ENCODE results near the gene SDR42E2.
A peak's percentile ranks its signal among the peaks of the same experiment; 100 is the strongest.

The SDR42E2 gene

DNA sequence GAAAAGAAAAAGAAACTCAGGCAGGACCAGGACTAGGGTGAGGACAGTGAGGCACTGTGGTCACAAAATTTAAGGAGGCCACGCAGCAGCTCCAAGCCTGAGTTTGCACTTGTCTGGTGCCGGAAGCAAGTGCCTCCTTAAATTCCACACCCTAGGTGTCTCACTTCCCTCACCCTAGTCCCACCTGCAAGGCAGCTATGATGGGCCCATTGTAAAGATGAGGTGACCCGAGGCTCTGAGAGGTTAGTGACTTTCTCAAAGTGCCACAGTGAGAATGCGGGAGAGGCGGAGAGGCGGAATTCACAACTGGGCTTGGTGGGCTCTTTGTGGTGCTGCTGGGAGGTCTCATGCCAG is 22.3 kb downstream of the SDR42E2 start:
- Histone ChIP-seq H3K27me3 (replicated peaks) (peaks cover 2% of the 10 kb centered on the region), H3K36me3 (replicated peaks) (no peaks in the 10 kb centered on the region), H3K4me3 (ENCODE audit: low read depth, low read length) (no peak overlapping the region), H3K27ac (no peak overlapping the region)
- in situ Hi-C loops (cut with HindIII; ENCODE audit: low pct_ligation_motif_present, low sequenced_read_pairs): no loop called here
- no peak for DNase-seq
- TF ChIP-seq, protein P1, sequence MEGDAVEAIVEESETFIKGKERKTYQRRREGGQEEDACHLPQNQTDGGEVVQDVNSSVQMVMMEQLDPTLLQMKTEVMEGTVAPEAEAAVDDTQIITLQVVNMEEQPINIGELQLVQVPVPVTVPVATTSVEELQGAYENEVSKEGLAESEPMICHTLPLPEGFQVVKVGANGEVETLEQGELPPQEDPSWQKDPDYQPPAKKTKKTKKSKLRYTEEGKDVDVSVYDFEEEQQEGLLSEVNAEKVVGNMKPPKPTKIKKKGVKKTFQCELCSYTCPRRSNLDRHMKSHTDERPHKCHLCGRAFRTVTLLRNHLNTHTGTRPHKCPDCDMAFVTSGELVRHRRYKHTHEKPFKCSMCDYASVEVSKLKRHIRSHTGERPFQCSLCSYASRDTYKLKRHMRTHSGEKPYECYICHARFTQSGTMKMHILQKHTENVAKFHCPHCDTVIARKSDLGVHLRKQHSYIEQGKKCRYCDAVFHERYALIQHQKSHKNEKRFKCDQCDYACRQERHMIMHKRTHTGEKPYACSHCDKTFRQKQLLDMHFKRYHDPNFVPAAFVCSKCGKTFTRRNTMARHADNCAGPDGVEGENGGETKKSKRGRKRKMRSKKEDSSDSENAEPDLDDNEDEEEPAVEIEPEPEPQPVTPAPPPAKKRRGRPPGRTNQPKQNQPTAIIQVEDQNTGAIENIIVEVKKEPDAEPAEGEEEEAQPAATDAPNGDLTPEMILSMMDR (IDR thresholded peaks at IDR 0.05; ENCODE audit: low read depth, low read length, missing control alignments): no peak

DNA sequence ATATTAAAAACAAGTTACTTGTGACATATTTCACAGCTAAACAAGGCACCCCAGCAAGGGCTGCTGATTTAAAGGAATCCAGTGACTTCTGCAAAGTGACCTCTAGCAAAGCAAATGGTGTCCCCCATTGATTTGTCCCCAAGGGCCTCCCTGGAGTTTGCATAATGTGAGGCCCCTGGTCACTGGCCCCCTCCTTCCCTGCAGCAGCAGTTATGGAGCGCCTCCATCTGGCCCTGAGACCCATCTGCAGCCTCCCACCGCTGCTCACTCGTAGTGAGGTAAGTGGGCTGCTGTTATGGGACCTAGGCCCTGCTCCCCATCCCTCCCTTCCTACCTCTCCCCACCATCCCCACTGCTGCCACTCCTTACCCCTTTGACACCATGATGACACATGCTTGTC is 24.2 kb downstream of the SDR42E2 start:
- TF ChIP-seq, protein P1 (IDR thresholded peaks at IDR 0.05; ENCODE audit: low read depth, low read length, missing control alignments): peak; percentile 47
- Histone ChIP-seq H3K27me3 (replicated peaks) (no peaks in the 10 kb centered on the region), H3K4me3 (ENCODE audit: low read depth, low read length) (no peak overlapping the region), H3K27ac (no peak overlapping the region), H3K36me3 (replicated peaks) (no peaks in the 10 kb centered on the region)
- DNase-seq: no peak
- in situ Hi-C loops (cut with HindIII; ENCODE audit: low pct_ligation_motif_present, low sequenced_read_pairs): no loop called here

DNA sequence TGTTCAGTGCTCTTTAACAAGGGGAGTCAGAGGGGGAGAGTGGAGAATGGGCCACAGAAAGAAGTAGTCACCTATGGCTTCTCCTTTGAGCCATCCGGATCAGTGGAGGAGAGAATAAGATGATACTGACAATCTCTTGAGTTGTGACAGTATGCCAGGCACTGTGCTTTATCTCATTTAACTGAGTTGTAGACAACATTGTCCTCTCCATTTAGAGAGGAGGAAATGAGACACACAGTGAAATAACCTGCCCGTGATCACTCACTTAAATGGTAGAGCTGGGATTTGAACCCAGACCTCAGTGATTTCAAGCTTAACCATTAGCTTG is 25.9 kb downstream of the SDR42E2 start:
- Histone ChIP-seq H3K36me3 (replicated peaks) (no peaks in the 10 kb centered on the region), H3K27ac (no peak overlapping the region), H3K27me3 (replicated peaks) (no peaks in the 10 kb centered on the region), H3K4me3 (ENCODE audit: low read depth, low read length) (no peak overlapping the region)
- no peak for DNase-seq
- TF ChIP-seq, protein P1 (IDR thresholded peaks at IDR 0.05; ENCODE audit: low read depth, low read length, missing control alignments): no peak
- in situ Hi-C loops (cut with HindIII; ENCODE audit: low pct_ligation_motif_present, low sequenced_read_pairs): no loop called here

DNA sequence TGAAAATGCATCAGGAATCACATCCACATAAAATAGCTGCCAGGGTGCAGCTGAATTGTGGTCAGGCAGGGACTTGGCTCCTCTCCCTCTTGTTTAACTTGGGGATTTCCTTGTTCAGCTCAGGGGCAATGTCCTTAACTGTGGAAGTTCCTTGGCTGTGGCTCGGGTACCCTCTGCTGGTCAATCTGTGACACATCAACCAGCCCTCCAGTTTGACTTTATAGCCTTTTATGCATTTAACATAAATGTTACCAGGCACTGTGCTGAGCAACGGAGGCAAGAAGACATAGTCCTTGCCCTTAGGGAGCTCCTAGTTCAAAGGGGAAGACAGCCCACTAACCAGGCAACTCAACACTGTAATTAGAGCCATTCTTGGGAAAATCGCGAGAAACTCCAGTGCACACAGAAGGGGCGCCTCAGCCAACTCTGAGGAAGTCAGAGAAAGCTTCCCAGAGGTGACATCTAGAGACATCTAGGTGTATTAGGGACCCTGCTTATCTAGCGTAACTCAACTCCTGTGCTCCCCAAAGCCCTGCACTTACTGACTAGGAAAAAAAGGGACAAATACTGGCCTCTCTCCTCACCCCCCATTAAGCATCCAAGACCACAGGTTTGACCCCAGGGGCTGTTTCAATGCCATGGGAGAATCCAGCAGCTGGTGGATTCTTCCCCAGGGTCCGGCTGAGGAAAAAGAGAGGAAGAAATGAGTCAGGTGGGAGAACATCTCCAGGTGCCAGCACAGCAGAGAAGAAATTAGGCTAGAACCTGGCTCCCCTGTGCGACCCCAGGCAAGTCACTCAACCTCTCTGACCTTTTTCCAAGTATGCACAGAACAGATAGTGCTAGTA is 26.5 kb downstream of the SDR42E2 start:
- no peaks in the 10 kb centered on the region for H3K36me3 ChIP-seq (replicated peaks)
- TF ChIP-seq, protein P1 (IDR thresholded peaks at IDR 0.05; ENCODE audit: low read depth, low read length, missing control alignments): peak; percentile 91
- H3K4me3 ChIP-seq (ENCODE audit: low read depth, low read length): no peak overlapping the region
- in situ Hi-C loops (cut with HindIII; ENCODE audit: low pct_ligation_motif_present, low sequenced_read_pairs): no loop called here
- no peaks in the 10 kb centered on the region for H3K27me3 ChIP-seq (replicated peaks)
- no peak overlapping the region for H3K27ac ChIP-seq
- DNase-seq: peak; percentile 77

DNA sequence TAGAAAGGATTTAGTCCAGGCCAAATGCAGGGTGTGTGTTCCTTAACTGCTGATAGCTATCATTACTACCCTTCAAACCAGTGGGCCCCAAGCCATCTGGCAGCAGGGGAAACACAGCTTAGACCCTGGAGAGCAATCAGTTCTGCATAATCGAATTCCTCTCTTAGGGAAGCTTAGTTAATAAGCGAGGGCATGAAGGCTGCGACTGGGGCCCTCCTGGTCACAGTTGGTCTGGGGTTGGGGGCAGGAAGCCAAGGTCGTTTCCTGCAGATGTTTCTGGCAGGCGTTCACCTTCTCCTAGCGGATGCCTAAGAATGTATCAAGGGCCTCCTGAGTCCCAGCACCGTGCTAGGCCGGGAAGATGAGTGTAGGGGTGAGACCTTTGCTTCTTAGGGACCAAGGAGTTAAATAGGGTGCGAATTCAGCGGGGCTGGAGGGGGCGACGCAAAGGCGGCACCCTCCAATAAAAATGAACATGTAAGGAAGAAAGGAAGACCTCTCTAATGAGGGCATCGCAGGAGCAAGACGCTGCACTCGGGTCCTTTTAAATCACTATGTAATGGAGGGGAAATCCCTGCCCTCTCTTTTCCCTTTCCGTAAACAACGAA is 27.3 kb downstream of the SDR42E2 start:
- Histone ChIP-seq H3K4me3 (ENCODE audit: low read depth, low read length) (peak overlapping the region; percentile 66), H3K36me3 (replicated peaks) (no peaks in the 10 kb centered on the region), H3K27ac (no peak overlapping the region), H3K27me3 (replicated peaks) (no peaks in the 10 kb centered on the region)
- in situ Hi-C loops (cut with HindIII; ENCODE audit: low pct_ligation_motif_present, low sequenced_read_pairs): no loop called here
- TF ChIP-seq, protein P1 (IDR thresholded peaks at IDR 0.05; ENCODE audit: low read depth, low read length, missing control alignments): no peak
- no peak for DNase-seq

Data from brain microvascular endothelial cell (primary cell).